ENCODE measurements around the gene FOXO3.
"Not testable (repeated sequence)": the region's sequence is repeated elsewhere in the genome, so short reads cannot be mapped to it uniquely, and the experiment has no call there.

FOXO3 gene

DNA sequence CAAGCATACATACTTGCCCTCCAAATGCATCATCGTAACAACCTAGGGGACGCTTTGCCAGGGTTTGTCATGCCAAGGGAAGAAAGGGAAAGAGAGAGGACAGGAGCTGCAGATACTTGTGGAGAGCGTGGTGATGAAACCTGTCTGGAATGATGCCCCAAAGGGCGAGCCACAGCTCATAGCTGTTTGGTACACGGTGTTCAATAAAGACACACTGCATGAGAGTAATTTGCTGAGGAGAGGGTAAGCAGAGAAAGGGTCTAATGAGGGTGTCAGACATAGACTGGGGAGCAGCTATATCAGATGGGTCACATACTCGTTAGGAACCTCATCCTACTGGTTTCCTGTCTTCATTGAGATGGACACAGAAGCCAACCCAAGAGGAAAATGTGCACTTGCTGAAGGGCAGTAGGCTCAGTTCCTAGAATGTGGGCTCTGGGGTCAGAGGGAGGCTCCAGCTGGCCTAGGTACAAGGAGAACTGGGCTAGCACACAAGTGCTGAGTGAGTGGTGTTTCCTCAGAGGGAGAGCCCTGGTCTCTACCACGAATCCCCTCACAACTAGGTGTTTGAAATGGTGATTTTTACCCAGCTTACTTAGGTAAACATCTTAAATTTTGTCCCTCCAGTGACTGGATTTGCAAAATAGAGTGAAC lies 5.2 kb upstream of the FOXO3 start:
- in situ Hi-C loops (cut with MboI; ENCODE audit: low sequenced_read_pairs): no loop called here

DNA sequence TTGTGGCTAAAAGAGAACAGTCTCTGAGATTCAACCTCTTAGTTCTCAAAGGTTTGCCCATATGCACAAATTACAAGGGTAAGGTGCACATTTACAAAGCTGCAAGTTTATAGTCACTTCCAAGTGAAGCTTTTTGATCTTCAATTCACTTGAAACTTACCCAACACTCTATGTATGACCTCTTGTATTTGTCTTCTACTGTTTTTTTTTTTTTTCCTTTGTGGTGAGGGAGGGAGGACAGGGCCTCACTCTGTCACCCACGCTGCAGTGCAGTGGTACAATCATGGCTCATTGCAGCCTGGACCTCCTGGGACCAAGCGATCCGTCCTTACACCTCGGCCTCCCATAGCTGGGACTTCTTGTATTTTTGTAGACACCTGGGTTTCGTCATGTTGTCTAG lies 4.5 kb upstream of the FOXO3 start:
- in situ Hi-C loops (cut with MboI; ENCODE audit: low sequenced_read_pairs): no loop called here

DNA sequence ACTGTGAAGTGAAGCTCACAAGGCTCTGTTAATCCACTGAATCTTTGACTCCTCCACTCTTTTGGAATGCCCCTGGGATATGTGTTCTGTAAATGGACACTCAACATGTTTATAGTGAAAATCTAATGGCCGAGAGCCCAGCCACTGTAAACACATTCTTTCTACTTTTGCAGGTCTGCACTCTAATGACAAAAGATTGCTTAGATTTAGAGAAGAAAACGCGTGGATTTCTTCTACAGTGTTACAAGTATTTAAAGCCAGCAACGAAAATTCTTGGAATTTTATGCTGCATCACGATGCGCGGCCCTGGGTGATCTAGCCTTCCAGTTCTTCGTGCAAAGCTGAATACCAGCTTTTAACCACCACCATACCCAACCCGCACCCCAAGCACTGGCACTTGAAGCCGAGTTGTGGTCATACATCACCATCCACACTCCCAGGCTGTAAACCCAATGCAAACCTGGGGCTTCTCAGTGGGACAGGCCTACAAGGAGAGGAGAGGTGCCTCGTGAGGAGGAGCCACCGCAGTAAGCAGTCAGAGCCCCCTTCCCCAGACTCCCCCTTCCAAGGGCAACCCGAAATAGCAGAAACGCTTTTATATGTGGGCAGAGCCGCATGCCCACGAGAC lies 3.7 kb upstream of the FOXO3 start:
- in situ Hi-C loops (cut with MboI; ENCODE audit: low sequenced_read_pairs): no loop called here

DNA sequence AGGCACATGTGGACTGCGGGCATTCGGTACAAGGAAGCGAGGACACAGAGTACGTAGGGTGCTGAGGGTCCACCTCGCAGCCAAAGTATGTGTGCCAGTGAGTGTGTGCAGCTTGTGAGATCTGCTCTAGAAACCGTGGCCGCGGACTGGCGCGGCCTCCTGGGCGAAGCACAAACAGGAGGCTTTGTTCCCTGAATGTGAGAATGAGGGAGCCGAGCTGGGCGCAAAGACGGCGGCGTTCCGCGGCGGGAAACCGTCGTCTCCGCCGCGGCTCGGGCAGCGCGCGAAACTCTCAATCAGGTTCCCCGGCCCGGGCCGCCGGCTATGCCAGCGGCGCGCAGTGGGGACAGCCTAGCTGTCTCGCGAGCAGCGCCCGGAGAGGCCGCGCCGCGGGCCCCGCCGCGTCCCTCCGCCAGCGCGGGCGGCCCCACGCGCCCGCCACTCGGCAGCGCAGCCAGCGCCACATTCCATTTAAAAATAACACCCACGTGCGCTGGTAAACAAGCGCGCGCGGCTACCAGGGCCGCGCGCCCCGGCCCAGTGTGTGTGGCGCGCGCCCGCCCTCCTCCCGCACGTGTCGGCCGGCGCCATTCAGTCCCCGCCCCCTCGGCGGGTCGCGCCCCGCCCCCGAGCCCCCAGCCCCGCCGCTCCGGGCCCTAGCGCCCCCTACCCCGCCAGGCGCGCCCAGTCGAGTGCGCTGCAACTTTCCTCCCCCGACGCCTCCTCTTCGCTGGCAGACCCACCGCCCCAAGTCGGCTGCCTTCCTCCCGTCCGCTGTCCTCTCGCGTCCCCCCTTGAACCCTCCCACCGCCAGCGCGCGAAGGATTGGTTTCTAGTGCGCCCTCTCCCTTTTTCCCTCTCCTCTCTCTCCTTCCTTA lies 3.0 kb upstream of the FOXO3 start:
- in situ Hi-C loops (cut with MboI; ENCODE audit: low sequenced_read_pairs): no loop called here

DNA sequence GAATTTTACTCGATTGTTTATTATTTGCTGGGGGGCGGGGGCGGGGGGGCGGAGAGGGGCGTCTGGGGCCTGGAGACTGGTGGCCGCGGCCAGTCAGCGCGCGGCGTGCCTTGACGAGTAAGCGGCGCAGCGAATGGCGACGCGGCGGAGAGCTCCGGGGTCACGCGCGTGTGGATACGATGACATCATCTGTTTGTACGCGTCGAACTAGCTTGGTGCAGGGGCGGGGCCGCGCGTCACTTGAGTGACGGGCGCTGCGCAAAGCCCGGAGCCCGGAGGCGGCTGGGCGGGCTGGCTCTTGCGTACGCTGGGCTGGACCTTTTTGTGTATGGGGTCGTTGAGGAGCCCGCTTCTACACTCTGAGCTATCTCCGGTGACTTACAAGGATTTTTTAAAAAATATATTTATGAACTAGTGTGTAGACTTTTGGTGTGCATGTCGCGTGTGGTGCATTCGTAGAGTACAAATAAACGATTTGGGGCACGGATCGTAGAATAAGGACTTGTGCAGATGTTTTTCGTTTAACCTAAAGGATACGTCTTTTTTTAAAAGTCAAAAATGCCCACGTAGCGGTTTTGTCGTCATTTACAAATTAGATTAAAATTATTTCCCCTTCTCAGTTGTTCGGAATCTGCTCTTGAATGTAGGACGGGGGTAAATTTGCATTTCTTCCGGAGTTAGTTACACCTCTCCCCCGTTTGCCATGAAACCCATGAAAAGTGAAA lies 2.2 kb upstream of the FOXO3 start:
- in situ Hi-C loops (cut with MboI; ENCODE audit: low sequenced_read_pairs): no loop called here

DNA sequence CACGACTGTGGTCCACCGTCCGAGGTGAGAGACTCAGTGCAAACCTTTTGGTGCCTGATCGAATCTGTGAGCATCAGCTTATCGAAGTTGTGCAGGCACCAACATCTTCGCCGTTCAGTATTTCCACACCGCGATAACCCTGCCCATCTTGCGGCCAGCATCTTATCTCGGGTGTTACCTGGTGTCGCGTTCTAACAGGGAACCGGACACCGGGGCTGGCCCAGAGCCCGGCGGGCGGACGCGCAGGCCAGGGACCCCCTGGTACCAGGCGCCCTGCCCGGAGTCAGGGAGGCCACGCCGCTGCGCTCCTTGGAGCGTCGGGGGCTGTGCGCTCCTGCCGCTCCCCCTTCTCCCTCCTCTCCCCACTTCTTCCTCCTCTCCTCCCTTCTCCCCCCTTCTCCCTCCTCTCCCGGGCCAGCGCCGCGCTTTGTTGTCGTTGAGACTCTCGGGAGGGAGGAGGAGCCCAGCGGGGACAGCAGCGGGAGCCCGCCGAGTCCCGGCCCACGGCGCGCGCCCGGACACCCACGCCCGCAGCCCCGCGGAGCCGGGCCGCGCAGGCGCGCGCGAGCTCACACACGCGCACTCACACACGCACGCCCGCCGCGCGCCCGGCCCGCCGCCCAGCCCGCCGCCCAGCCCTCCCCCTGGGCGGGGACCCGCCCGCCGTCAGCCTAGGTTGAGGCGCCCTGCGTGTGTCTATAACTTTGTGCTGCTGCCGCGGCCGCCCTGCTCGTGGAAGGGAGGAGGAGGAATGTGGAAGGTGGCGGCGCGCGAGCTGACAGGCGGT lies 1.4 kb upstream of the FOXO3 start:
- in situ Hi-C loops (cut with MboI; ENCODE audit: low sequenced_read_pairs): no loop called here

DNA sequence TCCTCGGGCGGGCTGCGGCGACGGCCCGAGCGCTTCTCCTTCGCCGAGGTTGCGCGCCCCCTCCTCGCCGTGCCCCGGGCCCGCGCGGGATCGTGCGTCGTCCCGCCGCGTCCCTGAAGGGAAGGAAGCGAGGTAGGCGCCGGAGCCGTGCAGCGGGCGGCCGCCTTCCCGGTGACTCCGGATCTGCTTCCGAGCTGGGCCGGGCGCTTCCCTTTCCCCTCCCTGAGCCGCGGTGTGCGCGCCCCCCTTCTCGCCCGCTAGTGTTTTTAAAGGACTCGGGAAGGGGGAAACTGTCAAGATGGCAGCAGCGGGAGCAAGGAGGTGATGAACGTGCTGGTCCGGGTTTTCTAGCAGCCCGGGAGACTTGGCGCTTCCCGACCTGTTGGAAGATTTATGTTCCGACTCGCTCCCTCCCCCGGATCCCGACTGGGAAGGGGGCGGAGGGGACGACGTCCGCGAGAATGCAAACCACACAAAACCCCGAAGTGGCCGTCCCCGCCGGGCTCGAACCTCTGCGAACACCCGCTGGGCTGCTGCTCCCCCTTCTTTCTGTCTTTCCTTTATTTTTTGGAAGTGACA lies 744 bp upstream of the FOXO3 start:
- in situ Hi-C loops (cut with MboI; ENCODE audit: low sequenced_read_pairs): no loop called here

DNA sequence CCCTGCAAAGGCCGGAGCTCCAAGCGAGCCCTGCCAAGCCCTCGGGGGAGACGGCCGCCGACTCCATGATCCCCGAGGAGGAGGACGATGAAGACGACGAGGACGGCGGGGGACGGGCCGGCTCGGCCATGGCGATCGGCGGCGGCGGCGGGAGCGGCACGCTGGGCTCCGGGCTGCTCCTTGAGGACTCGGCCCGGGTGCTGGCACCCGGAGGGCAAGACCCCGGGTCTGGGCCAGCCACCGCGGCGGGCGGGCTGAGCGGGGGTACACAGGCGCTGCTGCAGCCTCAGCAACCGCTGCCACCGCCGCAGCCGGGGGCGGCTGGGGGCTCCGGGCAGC lies 561 bp downstream of the FOXO3 start:
- in situ Hi-C loops (cut with MboI; ENCODE audit: low sequenced_read_pairs): not testable (repeated sequence)

DNA sequence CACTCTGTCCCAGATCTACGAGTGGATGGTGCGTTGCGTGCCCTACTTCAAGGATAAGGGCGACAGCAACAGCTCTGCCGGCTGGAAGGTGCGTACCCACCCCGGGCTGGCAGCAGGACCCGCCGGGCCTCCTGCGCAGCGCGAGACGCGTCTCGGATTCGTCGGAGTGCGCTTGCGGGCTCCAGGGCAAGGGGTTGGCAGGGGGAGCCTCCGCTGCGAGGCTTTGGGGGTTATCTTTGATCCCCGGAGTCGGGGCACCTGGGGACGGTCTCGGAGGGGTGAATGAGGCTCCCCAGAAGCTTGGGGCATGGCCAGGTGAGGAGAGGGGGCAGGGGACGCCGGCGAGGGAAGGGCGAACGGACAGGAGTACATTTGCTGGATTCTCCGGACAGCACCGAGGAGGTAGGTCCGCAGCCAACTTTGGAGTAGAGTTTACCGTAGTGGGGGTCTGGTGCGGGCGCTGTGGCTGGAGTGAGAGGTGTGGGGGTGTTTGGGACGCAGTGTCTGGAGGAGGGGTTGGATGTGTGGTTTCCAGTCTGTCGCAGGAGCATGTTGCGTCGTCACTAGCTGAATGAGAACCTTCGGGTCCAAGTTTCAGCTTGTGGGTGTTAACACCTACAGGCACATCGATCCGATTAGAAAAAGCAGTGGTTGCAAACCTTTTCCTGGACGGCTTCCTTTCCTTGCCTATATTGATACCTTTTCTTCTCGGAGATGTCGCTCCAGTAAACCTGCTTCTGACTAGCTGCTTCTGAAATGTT lies 1.2 kb downstream of the FOXO3 start:
- in situ Hi-C loops (cut with MboI; ENCODE audit: low sequenced_read_pairs): no loop called here

DNA sequence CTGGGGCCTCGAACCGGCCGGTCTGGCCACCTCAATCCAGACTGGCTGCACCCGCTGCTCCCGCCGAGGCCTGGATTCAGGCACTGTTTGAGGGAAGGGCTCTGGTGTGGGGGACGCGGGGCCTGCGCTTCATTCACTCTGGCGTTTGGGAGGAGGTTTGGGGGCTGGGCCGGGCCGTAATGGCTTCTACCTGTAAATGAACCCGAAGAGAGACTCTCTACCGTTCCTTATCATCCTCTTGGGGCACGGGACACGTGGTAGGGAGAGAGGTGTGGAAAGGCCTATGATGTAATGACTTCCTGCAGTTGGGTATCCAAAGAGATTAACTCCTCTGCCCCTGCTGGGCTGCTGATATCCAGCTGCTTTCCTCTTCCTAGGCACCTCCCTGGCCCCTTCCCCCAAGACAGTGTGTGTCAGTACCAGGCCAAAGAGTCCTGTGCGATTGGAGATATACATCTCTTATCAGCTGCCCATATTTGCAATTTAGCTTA lies 1.8 kb downstream of the FOXO3 start:
- in situ Hi-C loops (cut with MboI; ENCODE audit: low sequenced_read_pairs): no loop called here

DNA sequence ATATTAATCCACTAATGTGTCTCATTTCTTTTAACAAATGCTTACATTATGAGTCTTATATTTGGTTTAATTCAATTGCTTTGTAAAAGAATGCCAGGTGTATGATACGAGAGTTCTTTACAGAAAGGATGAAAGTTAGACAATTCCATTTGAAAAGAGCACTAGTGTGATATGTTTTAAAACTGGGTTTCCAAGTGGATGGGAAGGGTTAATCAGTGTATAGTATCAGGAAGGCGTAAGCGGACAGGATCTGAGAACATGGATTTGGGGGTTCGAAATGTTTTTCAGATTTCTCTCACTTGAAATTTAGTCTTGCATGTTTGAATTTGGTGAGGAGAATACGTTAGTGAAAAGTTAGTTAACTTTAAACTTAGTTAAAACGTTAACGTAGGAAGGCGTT lies 2.6 kb downstream of the FOXO3 start:
- in situ Hi-C loops (cut with MboI; ENCODE audit: low sequenced_read_pairs): no loop called here

DNA sequence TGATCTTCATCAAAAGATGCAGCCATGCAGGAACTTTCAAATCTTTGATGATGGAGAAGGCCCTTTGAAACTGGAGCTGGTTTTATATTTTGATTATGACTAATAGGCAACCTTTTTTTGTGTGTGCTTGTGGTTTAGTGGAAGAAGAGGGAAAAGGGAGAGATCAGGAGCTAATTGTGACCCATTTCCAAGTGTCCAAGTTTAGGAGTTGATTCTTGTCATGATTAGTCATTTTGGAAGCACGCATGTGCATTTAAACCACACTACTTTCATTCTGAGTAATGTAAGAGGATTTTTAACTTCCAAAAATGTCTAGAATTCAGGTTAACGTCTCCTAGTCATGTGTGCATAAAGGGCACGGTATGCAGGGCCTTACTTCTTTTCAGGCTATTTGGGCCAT lies 3.5 kb downstream of the FOXO3 start:
- in situ Hi-C loops (cut with MboI; ENCODE audit: low sequenced_read_pairs): no loop called here

DNA sequence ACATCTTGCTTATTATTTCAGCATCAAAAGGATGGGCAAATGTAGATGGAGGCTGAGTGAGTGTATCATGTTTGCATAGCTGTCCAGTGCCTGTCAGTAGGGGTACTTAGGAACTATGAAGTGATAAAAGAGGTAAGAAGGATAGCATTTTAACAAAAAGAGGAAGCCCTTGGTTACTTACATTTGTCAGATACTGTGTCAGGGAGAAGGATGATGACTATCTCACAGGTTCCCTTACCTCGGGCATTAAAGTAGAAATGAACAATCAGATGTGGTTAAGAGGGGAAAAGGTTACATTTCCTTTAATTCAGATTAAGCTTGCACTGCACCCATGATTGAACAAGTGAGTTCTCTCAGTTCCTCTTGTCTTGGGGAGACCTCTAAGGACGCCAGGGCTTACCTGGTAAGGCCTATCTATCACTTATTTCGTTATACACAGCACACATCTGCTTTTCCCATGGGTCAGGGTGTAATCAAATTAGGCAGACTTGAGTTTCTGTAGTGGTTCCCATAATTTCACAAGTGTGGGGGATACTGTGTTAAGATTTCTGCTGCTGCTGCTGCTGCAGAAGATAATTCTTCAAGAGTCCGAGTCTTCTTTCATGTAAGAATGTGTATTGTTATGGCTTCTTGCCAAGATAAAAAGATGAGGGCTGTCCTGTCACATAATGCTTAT lies 4.5 kb downstream of the FOXO3 start:
- in situ Hi-C loops (cut with MboI; ENCODE audit: low sequenced_read_pairs): no loop called here

DNA sequence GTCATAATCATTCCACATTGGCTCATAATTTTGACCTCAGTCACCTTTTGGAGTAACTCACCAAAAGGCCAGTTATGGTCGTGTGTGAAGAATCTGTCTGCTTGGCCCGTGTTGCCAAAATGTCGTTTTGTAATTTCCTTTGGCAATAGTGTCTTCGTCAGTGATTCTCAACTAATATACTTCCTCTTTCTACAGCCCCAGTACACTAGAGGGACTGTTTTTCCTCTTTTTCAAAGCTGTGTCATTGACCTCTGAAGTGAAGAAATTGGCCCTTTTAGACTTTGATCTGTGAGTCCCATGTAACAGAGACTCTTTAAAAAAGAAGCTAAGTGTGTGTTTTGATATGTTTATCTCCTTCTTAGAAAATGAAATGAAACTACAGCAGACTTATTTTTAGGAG lies 5.2 kb downstream of the FOXO3 start:
- in situ Hi-C loops (cut with MboI; ENCODE audit: low sequenced_read_pairs): no loop called here

DNA sequence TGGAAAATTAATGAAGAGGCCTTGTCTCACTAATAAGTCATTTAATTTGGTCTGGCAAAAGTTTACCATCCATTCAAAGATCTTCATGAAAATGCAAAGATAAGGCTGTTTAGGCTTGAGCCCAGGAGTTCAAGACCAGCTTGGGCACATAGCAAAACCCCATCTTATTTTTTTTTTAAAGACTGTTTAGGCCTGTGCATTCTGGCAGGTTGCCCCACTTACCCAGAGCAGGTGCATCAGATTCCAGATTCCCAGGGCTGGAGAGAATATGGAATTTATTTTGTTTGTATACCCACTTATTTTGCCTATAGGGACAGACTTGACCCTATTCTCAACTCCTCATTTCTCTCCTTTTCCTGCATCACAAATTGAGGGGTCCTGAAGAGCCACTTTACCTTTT lies 5.7 kb downstream of the FOXO3 start:
- in situ Hi-C loops (cut with MboI; ENCODE audit: low sequenced_read_pairs): no loop called here

DNA sequence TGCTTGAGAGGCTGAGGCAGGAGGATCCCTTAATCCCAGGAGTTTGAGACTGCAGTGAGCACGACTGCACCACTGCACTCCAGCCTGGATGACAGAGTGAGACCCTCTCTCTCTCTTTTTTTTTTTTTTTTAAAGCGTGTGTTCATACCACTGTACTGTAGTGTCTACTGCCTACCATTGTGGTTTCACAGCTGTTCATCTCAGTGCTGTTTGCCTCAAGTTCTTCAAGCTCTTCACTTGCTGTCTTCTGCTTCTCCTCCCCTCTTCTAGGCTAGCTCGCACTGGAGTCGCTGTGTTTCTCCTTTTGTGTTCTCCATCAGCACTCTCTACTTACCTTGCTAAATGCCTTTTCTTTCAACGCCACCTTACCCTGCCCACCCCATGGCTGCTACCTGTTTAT lies 7.4 kb downstream of the FOXO3 start:
- in situ Hi-C loops (cut with MboI; ENCODE audit: low sequenced_read_pairs): no loop called here

DNA sequence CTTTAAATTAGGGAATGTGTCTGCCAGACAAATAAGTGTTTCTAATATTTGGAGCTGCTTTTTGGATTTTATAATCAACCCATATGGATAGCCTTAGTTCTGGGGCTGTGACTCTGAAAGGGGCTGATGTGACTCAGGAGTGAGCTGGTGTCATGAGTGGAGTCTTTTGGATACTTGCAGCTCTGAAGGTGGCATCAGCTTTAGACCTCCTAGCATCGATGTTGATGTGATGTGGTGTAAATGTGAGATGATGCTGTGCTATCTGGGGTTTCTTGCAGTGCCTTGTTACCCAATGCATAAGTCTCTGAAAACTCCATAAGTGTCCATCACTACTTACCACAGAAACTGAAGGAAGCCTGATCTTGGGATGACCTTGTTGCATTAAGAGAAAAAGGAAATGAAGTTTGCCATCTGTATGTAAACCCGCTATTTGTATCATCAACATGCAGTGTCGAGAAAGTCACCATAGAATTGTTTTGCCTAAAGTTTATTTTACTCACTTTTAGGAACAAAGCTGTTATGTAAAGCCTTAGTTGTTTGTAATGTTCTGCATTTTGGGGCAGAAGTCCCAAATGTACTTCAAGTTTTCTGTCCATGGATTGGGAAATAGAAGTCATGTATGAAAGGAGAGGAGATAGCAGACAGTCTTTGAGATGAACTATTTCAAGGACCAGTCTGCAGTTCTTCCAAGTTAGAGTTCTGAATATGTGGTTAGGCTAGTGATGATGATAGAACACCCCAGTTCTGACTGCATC lies 8.0 kb downstream of the FOXO3 start:
- in situ Hi-C loops (cut with MboI; ENCODE audit: low sequenced_read_pairs): no loop called here

DNA sequence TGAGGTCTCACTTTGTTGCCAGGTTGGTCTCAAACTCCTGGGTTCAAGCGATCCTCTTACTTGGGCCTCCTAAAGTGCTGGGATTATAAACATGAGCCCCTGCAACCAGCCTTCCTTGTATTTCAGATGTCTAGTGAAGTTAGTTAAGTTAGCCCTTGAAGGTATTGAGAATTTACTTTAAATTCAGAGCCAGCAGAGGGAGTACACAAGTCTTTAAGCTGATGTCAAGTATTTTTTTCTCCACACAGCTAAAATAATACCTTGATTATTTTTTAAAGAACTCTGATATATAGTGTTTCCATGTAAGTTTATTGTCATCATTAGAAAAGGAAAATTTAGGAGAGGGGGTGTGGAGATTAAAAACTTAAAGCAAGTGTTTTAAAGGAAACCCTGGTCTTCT lies 9.8 kb downstream of the FOXO3 start:
- in situ Hi-C loops (cut with MboI; ENCODE audit: low sequenced_read_pairs): no loop called here

All from hTERT RPE-1 (cell line).